ENCODE results near the gene ZNF844.
"Not testable (repeated sequence)": the region's sequence is repeated elsewhere in the genome, so short reads cannot be mapped to it uniquely, and the experiment has no call there.

ZNF844 gene

DNA sequence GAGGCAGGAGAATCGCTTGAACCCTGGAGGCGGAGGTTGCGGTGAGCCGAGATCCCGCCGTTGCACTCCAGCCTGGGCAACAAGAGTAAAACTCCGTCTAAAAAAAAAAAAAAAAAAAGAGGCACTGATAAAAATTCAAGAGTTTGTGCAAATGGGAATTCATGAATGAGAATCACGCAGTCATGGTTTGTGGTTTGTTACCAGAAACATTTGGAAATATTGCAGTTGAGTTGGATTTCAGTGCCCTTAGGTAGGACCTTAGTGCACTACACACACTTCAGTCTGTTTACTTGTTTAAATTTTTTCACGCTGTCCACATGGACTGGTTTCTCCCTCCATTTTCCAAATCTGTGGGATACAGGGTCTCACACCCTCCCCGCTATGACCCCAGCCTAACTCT is 28.4 kb downstream of the ZNF844 start:
- DNase-seq: no peak

DNA sequence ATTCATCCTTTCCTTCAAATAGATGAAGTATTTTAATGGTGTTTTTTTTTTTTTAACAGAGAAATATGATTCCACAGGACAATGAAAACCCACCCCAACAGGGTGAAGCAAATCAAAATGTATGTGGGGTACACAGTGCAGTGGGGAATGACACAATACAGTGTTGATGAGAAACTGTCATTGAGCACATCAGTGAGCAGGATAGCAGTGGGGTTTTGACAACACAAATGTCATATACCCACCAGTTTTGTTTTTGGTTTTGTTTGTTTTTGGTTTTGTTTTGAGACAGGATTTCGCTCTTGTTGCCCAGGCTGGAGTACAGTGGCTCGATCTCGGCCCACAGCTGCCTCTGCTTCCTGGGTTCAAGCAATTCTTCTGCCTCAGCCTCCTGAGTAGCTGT is 29.2 kb downstream of the ZNF844 start:
- DNase-seq: no peak

DNA sequence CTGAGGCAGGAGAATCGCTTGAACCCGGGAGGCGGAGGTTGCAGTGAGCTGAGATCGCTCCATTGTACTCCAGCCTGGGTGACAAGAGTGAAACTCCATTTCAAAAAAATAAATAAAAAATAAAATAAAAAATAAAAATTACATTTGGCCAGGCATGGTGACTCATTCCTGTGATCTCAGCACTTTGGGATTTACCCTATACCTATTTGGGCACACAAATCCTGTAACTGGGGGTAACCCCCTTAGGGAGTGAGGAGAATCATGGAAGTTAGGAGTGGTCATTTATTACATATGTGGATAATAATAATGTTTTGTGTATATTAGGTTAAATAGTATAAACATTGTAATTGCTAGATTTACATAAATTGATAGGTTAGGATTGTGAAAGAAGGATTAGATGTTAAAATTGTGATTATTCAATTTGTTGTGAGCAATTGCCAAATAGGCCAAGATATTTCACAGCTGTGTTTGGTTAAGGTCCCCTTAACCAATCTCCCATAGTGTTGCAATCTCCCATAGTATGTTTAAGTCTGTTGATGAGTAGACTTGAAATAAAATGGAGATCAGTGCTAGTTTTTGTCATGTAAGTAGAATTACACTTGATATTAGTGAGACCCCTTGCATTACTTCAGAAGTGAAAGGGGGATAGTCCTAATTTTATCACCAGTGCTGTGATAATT is 30.7 kb downstream of the ZNF844 start:
- no peak for DNase-seq

DNA sequence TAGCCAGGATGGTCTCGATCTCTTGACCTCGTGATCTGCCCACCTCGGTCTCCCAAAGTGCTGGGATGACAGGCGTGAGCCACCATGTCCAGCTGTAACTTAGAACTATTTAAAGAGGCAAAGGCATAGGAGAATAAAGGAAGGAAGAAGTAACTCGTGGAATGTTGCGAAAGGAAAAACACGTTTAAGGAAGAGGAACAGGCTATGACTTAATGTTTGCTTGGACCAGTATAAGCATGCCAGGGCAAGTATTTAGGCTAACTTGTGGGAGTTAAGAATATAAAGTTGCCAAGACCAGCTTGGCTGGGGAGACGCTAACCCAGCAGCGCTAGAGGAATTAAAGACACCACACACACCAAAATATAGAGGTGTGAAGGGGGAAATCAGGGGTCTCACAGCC is 33.5 kb downstream of the ZNF844 start:
- DNase-seq: no peak

DNA sequence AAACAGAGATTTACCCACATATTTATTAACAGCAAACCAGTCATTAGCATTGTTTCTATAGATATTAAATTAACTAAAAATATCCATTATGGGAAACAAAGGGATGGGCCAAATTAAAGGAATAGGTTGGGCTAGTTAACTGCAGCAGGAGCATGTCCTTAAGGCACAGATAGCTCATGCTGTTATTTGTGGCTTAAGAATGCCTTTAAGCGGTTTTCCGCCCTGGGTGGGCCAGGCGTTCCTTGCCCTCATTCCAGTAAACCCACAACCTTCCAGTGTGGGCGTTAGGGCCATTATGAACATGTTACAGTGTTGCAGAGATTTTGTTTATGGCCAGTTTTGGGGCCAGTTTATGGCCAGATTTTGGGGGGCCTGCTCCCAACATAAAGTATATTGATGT is 39.4 kb downstream of the ZNF844 start:
- not testable (repeated sequence) for DNase-seq

DNA sequence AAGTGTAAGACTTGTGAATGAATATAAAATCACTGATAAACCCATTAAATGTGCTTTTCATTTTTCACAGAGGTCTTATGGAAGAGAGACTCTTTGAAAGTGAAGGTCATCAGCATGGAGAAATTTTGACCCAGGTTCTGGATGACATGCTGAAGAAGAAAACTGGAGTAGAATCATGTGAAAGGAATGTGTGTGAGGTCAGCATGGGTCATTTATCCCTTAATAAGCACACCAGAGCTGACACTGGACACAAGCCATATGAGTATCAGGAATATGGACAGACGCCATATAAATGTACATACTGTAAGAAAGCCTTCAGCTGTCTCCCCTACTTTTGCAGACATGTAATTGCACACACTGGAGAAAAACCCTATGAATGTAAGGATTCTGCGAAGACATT is 46.6 kb downstream of the ZNF844 start:
- DNase-seq: no peak

DNA sequence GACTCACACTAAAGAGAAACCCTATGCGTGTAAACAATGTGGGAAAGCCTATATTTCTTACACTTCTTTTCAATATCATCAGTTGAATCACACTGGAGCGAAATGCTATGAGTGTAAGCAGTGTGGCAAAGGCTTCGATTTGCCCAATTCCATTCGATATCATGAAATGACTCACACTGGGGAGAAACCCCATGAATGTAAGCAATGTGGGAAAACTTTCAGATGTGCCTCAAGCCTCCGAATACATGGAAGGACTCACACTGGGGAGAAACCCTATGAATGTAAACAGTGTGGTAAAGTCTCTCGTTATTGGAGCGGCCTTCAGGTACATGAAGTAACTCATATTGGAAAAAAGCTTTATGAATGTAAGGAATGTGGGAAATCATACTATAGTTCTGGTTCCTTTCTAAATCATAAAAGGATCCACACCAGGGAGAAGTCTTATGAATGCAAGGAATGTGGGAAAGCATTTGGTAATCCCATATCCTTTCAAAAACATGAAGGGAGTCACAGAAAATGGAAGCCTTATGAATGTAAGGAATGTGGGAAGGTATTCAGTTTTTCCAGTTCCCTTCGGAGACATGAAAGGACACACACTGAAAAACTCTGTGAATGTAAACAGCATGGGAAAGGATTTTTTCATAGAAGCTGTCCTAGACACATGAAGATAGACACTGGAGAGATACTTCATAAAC is 47.6 kb downstream of the ZNF844 start:
- DNase-seq: no peak

DNA sequence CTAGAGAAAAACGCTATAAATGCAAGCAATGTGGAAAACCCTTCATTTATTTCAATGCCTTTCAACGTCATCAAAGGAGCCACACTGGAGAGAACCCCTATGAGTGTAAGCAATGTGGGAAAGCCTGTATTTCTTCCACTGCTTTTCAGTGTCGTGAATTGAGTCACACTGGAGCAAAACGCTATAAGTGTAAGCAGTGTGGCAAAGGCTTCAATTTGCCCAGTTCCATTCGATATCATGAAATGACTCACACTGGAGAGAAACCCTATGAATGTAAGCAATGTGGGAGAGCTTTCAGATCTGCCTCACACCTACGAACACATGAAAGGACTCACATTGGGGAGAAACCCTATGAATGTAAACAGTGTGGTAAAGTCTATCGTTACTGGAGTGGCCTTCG is 48.2 kb downstream of the ZNF844 start:
- no peak for DNase-seq

DNA sequence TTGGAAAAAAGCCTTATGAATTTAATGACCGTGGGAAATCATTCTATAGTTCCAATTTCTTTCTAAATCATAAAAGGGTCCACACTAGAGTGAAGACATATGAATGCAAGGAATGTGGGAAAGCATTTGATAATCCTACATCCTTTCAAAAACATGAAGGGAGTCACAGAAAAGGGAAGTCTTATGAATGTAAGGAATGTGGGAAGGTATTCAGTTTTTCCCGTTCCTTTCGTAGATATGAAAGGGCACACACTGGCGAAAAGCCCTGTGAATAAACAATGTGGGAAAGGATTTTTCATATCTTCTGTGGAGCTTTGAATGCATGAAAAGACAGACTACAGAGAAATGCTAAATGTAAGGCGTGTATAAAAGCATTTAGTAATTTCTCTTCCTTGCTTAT is 48.6 kb downstream of the ZNF844 start:
- DNase-seq: no peak

DNA sequence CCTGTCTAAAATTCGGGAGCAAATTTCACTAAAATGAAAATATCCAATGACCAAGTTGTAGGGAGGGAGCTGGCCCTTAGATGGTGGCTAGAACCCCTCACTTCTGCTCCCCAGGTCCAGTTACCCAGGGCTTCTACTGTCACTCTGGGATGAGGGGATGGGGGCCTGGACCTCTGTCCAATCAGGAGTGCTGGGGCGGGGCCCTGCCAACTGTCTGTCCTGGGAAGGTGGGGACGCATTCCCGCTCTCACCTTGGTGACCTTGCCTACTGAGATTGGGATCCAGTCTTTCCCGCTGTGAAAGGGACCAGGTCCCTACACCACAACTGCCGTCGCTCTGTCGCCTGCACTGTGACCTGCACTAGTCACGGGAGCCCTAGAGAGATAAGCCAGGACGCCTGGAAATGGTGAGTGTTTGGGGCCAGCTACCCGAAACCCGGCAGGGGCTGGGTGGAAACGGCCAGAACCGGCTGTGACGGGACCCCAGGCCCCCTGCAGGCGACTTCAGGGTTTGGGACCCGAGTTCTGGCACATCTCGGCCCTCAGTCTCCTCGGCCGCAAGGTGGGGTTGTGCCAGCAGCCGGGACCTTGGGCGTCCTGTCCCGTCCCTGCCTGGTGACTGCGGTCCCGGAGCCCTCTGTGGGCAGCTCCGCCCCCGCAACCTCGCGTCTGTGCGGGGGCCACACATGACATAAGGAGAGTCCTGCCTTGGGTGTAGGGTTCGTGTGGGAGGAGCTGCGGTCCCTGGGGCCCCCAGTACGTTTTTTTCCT is 52.9 kb downstream of the ZNF844 start:
- no peak for DNase-seq

DNA sequence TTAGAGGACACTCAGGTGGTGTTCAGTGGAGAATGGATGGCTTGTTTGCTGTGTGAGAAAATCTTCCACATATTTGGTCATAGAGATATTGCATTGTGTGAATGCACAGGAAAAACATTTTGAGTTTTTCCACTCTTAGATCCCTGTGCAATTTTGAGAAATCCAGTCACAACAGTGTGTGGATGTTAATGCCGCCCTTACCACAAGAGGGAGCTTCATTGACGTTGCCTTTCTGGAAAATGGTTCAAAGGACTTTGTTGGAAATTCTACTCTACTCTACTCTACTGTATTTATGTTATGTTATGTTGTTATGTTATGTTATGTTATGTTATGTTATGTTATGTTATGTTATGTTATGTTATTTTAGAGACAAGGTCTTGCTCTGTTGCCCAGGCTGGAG is 62.2 kb downstream of the ZNF844 start:
- no peak for DNase-seq
